GM19372 (cell line): Measurements from ENCODE around the gene SLC12A8.

ENCODE experiments used
- ATAC-seq: cut with Tn5 transposase; IDR thresholded peaks from one replicate; pipeline ENCODE4 v1.9.1; 2021; ENCODE audit warnings: mild to moderate bottlenecking, low read depth, moderate library complexity; ENCODE audit not compliant: unreplicated experiment

The SLC12A8 gene

GRCh38 chr3:125120379-125121122, 92.0 kb downstream of the SLC12A8 start:
- ATAC-seq, result no peak

- peak; percentile 70 for ATAC-seq
Observed at GRCh38 chr3:125119752-125120378, 92.7 kb downstream of the SLC12A8 start.

- ATAC-seq, result no peak
Observed at GRCh38 chr3:125118600-125118999, 93.9 kb downstream of the SLC12A8 start.

GRCh38 chr3:125117631-125118191, 94.8 kb downstream of the SLC12A8 start:
- no peak for ATAC-seq

- ATAC-seq, result no peak
Observed at GRCh38 chr3:125116311-125117080, 96.1 kb downstream of the SLC12A8 start.

GRCh38 chr3:125115640-125116039, 96.9 kb downstream of the SLC12A8 start:
- no peak for ATAC-seq

- no peak for ATAC-seq
Observed at GRCh38 chr3:125112981-125113380, 99.6 kb downstream of the SLC12A8 start.

GRCh38 chr3:125110876-125111480, 101.6 kb downstream of the SLC12A8 start:
- no peak for ATAC-seq

- no peak for ATAC-seq
Observed at GRCh38 chr3:125110016-125110875, 102.3 kb downstream of the SLC12A8 start.

- ATAC-seq, result no peak
Observed at GRCh38 chr3:125109536-125109925, 103.0 kb downstream of the SLC12A8 start.

- ATAC-seq, result no peak
Observed at GRCh38 chr3:125108833-125109535, 103.6 kb downstream of the SLC12A8 start.

- ATAC-seq, result no peak
Observed at GRCh38 chr3:125107861-125108567, 104.5 kb downstream of the SLC12A8 start.

- no peak for ATAC-seq
Observed at GRCh38 chr3:125107363-125107762, 105.2 kb downstream of the SLC12A8 start.

- no peak for ATAC-seq
Observed at GRCh38 chr3:125105116-125105515, 107.4 kb downstream of the SLC12A8 start.

- ATAC-seq, result no peak
Observed at GRCh38 chr3:125104639-125105038, 107.9 kb downstream of the SLC12A8 start.

GRCh38 chr3:125103406-125103805, 109.1 kb downstream of the SLC12A8 start:
- ATAC-seq, result no peak

- ATAC-seq, result no peak
Observed at GRCh38 chr3:125102470-125102869, 110.1 kb downstream of the SLC12A8 start.

GRCh38 chr3:125098611-125099291, 113.8 kb downstream of the SLC12A8 start:
- ATAC-seq, result no peak
